Fibroblast of the conjunctiva (primary cell): Measurements from ENCODE around the gene BTBD2.

Source experiments
- DNase-seq: peaks from one replicate; pipeline ENCODE4 v3.0.0-alpha.2; 2010; ENCODE audit warnings: low read depth

The BTBD2 gene

DNA sequence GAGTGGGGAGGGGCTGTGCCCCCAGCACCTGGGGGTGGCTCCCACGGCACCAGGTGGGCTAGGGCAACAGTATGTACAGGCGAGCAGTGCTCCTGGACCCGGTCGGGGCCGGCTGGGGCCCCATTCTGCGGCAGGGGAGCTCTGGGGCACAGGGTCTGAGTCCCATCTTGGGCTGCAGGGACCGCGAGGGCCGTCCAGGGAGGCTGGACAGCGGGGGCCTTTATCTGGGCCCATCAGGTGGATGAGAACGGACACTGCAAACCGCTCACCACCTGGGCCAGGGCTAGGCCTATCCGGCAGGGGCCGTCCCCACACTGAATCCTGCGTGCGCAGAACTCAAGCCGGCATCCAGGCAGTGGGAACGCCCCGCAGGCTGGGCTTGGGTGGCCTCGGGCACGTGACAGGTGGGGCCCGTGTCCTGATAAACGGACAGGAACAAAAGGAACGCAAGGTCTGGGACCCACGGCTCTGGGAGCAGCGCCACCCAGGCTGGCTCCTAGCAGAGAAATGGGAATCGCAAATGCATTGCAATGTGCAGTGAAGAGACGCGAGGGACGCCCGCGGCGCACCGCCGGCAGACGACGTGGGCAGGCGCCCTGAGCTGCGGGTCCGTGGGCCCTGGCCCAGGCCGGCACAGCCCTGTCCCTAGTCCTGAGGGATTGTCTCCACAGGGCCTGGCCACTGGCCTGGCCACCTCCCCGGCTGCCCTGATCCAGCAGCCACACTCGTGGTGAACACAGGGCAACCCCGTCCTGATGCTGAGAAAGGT lies 29.7 kb downstream of the BTBD2 start:
- DNase-seq = no peak

GRCh38 chr19:1984357-1984756 lies 31.2 kb downstream of the BTBD2 start:
- DNase-seq = no peak

GRCh38 chr19:1981253-1981652 lies 34.3 kb downstream of the BTBD2 start:
- DNase-seq = no peak

DNA sequence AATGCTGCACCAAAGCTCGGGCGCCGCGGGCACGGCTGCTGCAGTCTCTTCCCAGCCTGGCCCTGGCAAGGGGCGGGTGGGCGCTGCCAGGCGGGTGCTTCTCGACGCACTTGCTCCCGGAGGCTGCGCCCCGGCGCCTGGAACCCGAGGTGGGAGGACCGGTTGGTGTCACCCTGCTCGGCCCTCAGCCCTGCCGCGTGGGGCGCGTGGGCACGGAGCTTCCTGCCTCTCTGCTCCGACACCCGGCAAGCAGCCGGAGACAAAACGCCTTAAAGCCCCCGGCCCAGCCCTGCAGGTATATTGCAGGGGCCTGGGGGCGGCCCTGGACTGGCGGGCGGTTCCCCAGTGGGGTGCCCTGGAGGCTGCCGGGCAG lies 34.7 kb downstream of the BTBD2 start:
- DNase-seq = no peak

DNA sequence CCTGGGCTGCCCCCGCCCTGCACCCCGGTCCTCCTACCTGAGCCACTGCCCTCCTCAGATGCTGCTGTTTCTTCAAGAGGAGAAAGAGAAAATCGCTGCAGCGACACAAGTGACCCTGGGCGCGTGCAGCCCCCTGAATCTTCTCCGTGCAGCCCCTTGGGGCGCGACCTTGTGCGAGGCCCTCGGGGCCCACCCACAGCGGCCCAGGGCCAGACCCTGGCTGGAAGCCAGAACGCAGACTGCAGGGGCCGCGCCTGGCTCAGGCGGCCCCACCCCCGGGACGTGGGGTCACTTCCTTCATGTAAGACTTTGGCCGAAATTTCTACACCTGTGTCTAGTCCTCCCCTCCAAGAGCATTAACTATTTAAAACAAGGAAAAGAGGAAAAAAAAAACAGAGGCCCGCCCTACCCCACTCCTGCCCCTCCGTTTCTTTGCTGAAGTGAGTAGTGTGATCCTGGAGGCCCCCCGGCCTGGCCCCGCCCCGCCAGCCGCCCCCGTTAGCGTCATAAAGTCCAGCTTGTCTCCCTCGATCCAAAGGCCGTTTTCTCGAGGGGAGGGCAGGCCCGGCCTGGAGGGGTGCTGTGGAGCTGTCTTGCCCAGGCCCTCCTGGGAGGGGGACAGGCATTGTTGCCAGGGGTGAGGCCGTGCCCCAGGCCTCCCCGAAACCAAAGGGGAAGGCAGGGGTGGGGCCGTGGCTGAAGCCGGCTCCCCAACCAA lies 35.3 kb downstream of the BTBD2 start:
- no peak for DNase-seq

DNA sequence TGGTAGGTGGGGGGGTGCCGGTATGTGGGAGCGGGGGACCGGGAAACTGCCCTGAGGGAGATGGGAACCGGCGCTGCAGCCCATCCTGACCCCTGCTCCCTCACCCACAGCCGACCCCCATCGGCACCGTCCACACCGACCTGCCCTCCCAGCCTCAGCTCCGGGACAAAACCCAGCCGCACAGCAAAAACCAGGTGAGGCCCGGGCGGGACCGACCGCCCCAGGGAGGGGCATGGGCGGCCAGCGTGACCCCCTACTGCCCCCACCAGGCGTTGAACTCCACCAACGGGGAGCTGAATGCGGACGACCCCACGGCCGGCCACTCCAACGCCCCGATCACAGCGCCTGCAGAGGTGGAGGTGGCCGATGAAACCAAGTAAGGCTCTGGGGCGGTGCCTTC lies 35.9 kb downstream of the BTBD2 start:
- DNase-seq = no peak

GRCh38 chr19:1979017-1979416 lies 36.5 kb downstream of the BTBD2 start:
- DNase-seq = no peak

DNA sequence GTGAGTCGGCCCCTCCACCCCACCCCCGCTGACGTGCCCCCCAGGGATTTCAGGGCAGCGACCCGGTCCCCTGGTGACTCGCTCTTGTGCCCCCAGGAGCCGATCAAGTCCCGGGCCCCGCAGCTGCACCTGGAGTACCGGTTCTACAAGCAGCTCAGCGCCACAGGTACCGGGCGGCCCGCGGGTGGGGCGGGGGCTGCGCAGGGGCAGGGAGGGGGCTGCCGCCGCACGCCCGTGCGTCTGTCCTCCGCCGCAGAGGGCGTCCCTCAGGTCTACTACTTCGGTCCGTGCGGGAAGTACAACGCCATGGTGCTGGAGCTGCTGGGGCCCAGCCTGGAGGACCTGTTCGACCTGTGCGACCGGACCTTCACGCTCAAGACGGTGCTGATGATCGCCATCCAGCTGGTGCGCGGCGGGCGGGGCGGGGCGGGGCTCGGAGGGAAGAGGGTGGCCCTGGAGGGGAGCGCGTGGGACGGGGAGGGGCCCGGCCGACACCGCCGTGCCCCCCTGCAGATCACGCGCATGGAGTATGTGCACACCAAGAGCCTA lies 37.1 kb downstream of the BTBD2 start:
- DNase-seq = no peak

- DNase-seq = no peak
These were observed 38.4 kb downstream of the BTBD2 start for GRCh38 chr19:1977120-1977519.

DNA sequence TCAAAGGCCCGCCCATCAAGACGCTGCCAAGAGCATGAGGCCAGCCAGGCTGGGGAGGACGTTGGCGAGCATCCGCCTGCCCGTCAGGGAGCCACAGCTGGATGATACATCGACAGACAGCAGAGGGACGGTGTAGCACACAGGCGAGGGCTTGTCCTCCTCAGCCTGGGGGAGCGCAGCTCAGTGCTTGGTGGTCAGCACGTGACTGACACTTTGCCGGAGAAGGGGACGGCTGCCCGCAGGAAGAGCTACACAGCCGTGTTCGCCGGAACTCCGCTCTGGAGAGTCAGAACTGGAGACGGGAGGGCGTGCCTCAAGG lies 40.4 kb downstream of the BTBD2 start:
- DNase-seq = no peak

DNA sequence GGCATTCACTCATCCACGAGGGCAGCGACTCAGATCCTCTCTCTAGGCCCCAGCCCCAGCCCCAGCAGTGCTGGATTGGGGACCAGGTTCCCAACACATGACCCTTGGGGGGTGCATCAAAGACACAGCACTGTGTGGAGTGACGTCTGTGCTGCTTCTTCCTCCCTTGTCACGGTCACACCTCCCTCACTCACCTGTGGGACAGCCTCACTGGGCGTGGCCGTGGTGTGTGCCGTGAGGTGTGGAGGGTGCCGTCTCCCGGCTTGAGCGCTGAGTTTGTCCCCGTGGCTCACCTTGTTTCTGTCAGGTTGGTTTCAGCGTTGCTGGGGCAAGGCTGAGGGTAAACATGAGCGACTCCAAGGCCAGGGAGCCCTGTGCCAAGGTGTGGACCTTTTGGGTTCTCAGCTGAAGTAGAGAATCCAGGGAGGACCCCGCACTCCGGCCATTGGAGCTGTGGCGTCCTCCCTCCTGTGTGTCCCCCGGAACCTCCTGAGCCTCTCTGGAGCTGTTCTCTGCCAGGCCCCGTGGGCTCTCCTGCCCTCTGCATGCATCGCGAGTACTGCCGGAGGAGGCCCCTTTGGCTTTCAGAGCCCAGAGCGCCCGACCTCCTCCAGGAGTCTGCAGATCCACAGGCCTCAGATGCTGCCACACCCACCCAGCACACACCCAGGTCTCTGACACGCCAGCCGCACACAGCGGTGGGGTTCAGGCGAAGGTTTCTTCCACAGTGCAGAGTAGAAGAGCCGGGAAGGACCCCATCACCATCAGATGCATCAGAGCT lies 40.9 kb downstream of the BTBD2 start:
- no peak for DNase-seq

DNA sequence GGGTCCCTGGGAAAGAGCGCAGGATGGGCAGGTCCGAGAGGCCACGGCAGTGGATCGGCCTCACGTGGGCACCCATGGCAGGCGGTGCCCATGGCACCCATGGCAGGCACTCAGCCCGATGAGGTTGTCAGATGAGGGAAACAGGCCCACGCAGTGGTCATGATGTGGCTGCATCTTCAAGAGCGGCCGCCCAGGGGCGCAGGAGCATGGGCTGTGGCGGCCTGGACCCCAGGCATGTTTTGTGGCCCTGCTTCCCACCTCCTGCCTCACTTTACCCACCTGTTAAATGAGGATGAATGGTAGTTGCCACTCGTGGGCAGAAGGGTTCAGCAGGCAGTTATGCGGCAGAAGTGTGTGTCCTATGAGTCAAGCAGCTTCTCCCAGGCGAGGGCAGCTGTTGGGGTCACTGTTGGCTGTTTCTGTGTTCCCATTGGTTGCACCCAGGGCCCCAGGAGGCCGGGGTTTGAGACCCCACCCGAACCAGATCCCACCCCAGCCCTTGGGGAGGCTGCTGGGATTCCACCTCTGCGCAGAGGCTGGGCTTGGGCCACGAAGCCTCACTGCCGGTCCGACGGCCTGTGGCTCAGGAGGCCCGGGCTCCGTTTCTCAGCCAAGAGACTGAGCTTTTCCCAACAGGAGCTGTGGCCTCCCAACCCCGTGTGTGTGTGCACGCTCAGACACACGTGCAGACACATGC lies 44.6 kb downstream of the BTBD2 start:
- DNase-seq = no peak

DNA sequence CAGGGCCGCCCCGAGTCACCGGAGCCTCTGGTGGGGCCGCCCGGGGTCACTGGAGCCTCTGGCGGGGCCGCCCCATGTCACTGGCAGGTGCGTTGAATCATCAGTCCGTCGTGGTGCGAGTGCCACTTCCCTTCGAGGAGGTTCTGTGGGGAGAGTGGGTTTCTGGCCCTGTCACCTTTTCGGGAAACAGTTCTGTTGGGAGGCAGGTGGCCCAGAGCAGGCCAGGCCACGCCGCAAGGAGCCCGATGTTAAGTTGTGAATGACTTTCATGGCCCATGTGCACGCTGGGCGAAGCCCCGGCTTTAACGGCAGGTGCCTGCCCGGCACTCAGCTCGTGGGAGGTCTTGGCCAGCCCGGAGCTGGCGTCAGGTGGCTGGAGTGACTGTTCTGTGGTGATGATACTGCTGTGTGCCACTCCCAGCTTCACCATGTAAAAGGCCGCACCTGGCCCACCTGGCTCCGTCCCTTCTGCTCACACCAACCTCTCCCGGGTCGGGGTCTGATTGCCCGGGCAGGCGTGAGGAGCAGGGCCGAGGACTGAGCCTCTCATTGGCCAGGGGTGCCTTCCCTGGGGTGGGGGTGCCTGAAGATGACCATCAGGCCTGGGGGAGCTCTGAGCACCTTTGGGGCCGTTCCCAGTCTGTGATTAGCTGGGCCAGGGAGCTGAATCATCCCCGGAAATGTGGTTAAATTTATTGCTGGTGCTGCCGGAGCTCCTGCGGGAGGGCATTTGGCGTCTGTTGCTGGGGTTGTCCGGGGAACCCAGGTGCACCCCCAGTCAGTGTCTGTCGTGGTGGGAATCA lies 45.3 kb downstream of the BTBD2 start:
- DNase-seq = no peak

DNA sequence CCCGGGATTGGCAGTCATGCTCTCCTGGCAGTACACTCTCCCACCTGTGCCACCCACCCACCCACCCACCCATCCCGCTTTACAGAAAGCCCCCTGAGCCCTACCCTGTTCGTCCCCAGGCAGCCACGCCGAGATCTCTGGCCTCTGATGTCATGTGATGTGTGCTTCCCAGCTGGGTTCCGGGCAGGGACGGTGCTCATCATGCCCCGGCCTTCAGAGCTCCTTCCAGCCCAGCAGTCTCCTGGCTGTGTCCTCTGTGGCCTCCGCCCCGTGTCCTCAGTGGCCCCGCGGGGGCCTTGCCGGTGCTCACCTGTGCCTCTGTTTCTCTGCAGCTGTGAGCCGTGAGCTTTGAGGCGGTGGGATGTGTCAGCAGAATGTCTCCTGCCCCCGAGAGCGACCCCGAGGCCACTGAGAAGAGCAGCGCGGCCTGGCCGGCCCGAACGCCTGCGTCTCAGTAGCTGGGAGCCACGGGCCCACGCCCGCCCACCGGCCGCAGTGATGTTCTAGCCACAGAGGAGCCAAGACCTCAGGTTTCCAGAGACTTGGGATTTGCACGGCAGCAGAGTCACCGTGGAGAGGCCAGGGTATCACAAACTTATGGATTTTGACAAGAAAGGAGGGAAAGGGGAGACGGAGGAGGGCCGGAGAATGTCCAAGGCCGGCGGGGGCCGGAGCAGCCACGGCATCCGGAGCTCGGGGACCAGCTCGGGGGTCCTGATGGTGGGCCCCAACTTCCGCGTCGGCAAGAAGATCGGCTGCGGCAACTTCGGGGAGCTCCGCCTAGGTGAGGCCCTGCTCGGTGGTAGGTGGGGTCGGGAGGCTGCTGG lies 46.1 kb downstream of the BTBD2 start:
- no peak for DNase-seq

DNA sequence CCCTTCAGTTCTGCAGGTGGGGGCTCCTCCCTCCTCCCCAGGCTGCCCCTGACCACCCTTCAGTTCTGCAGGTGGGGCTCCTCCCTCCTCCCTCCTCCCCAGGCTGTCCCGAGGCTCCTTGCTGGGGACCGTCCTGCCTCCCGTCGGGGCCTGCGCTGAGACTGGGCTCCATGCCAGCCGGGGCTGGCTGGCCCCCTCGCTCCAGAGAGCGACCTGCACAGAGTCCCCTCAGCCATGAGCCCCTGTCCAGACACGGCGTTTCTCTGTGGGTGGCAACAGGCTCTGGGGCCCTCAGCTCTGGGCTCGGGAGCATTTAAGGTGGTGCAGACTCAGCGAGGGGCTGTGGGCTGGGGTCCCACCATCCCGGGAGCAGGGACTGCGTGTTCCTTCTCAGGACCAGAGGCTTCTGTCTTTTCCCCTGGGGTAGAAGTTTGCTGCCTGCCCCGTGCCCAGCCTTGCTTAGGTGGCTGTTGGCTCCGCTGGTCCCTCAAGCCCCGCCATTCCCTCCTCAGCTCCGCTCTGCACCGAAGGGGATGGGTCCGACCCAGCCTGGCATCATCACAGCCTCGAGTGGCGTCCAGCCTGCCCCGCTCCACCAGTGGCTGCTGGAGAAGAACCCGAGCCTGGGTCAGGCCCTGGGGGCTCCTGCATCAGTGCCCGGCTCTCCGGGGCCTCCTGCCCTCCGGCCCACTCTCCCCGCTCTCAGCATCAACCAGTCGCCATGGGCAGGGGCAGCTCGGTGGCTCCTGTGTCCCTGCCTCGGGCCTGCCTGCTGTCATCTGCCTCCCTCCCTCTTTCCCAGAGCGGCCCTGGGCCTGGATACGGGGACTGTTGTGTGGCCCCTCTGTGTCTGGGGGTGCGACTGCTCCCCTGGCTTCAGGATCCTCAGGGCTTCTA lies 47.0 kb downstream of the BTBD2 start:
- no peak for DNase-seq

DNA sequence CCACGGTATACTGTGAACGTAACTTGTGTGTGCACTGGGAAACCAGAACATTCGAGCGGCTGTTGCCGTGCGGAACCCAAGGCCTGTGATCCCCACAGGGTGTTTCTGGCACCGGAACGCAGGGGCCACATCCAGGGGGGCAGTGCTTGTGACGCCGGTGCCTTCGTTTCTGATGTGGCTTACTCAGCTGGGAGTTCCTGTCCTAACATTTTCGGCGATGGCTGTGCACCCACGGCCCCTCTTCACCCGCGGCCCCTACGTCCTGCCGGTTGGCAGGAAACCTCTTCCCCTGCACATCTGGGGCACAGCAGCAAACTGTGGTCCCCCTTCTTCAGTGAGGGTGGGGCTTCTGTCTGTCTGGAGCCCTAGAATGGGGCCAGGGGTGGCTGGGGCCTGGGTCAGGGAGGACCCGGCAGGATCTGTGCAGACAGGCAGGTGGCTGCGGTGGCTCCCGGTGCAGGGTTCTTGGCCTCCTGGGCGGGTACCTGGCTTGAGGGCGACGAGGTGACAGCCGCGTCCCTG lies 48.4 kb downstream of the BTBD2 start:
- DNase-seq = no peak

GRCh38 chr19:1962674-1963073 lies 52.8 kb downstream of the BTBD2 start:
- no peak for DNase-seq

DNA sequence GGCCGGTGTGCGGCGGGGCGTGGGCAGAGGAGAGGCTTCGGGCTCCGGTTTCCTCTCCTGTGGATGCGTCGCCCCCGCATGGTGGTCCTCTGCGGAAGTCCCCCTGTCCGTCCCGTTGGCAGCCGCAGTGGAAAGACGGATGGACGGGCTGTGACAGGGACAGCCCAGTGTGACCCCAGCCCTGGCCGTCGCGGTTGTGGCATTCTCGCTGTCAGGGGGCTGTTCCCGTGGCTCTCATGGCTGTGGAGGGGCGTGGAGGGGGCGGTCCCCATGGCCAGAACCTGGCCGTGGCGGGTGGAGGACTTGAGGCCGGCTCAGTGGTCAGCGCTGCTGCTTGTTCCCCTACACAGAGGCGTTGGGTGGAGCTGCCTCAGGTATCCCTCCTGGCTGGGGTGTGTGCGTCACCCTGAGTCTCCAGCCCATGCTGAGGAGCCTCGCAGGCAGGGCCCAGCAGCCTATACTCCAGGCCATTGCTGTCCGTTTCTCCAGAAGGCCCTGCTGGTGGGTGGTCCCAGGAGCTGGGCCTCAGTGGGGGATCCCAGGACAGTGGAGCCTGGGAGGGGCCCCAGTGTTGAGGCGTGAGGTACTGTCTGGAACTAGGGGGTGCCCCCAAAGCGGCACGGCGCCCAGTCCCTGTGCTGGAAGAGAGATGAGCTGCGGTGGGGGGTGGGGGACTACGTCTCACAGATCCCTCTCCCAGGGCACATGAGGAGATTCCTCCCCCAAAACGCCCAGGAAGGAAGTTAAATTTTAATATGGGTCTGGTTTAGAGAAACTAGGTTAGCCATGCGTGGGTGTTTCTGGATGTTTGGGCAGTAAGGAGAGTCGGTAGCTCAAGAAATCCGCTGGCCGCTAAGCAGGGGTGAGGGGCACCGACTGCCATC lies 54.3 kb downstream of the BTBD2 start:
- no peak for DNase-seq
